Sciatic nerve (tissue), 2 donors: Measurements from ENCODE around the gene NPPA. TPM values are rescaled to one million over a fixed set of nuclear protein-coding genes. Genes with fewer than 3 reads are reported as not detected.
"Not testable (repeated sequence)": the region's sequence is repeated elsewhere in the genome, so short reads cannot be mapped to it uniquely, and the experiment has no call there.

Experiments
- ATAC-seq: fragments of 200-7000 bp; cut with Tn5 transposase; one replicate; pipeline ENCODE4 v1.9.1; 2020; ENCODE audit warnings: mild to moderate bottlenecking, moderate library complexity
- DNase-seq: peaks from one replicate; pipeline ENCODE4 v3.0.0-alpha.2; 2020; ENCODE audit warnings: low spot score
- intact Hi-C: fragments of 100-400 bp; cut with DNase I; formaldehyde crosslinking; loops from one replicate; pipeline ENCODE4 v1.14.2; 2022
- total RNA-seq: library from RNA; stranded (reverse); fragmentation: NEBNext Ultra II Directional; extraction: Animal tissue kit (Norgen Biotek cat#: 25700); gene quantifications from one replicate; pipeline ENCODE4 v1.2.1, GENCODE V29; 2021
- donor health status: DM: no; HTN: no; CAD: no.
- donor health status: DM: no; HTN: no; CAD: no.

NPPA gene
- total RNA-seq, 1 donor from 2014 or later, result 0.45 TPM

- ATAC-seq, result no peak
- no peak for DNase-seq
- intact Hi-C loops, result no loop called here
Measured at GRCh38 chr1:11828511-11828910, 19.1 kb downstream of the NPPA start.

- DNase-seq, result no peak
- no peak for ATAC-seq
- intact Hi-C loops, result no loop called here
Measured at GRCh38 chr1:11826946-11827345, 20.6 kb downstream of the NPPA start.

DNA sequence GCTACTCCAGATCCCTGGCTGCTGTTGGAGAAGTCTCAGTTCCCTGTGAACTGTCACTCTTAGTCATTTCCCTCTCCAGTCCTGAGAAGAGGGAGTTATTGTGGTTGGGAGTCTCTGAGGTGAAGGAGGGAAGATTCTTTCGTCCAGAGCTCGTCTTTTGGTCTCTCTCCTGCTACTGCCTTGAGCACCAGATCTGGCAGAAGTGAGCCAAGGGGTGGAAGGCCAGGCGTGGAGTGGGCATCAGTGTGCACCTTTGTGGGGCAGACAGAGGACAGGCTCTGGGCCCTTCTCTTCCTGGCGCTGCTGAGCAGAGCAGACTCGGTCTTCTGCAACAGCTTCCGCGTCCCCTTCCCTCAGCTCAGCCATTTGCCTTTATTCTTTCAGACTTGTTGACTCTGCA is 22.5 kb downstream of the NPPA start:
- DNase-seq, result no peak

GRCh38 chr1:11823366-11824137 is 24.0 kb downstream of the NPPA start:
- intact Hi-C loops, result no loop called here
- no peak for ATAC-seq
- peak; percentile 46 for DNase-seq

More for the DNA sequence above, 22.5 kb downstream of the NPPA start:
- ATAC-seq, result no peak
- intact Hi-C loops, result no loop called here

DNA sequence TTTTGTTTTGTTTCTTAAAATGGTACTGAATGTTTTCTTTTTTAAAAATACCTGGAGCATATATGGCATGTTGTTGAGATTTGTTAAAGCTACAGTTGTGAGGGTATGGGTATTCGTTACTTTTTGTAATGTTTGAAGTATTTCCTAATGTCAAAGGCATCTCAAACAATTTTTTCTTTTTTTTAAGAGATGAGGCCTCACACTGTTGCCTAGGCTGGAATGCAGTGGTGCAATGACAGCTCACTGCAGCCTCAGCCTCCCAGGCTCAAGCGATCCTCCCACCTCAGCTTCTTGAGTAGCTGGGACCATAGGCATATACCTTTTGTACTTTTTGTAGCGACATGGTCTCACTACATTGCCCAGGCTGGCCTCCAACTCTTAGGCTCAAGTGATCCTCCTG is 25.5 kb downstream of the NPPA start:
- DNase-seq (peak; percentile 10), ATAC-seq (no peak)
- intact Hi-C loops, result no loop called here

- intact Hi-C loops, result no loop called here
- DNase-seq, result peak; percentile 2
- no peak for ATAC-seq
Measured at GRCh38 chr1:11817192-11817591, 30.4 kb downstream of the NPPA start.

- intact Hi-C loops, result no loop called here
- ATAC-seq, result no peak
- no peak for DNase-seq
Measured at GRCh38 chr1:11813021-11813420, 34.6 kb downstream of the NPPA start.

DNA sequence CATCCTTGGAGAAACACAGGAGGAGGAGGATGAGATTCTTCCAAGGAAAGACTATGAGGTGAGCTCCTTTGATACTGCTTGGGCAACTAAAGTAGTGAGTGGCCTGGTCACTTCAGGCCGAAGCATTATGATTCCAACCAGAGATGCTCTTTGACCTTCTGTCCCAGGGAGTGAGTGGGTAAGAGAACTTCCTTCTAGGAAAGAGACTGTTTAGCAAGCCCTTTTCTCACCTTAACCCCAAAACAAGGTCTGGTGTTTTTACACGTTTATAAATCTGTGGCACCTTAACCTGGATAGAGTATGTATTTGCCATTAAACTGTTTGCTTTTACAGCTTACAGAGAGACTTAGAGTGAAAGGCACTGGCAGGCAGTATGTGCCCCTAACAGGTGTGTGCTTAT is 40.5 kb downstream of the NPPA start:
- DNase-seq (peak; percentile 9), ATAC-seq (no peak)
- intact Hi-C loops, result no loop called here

DNA sequence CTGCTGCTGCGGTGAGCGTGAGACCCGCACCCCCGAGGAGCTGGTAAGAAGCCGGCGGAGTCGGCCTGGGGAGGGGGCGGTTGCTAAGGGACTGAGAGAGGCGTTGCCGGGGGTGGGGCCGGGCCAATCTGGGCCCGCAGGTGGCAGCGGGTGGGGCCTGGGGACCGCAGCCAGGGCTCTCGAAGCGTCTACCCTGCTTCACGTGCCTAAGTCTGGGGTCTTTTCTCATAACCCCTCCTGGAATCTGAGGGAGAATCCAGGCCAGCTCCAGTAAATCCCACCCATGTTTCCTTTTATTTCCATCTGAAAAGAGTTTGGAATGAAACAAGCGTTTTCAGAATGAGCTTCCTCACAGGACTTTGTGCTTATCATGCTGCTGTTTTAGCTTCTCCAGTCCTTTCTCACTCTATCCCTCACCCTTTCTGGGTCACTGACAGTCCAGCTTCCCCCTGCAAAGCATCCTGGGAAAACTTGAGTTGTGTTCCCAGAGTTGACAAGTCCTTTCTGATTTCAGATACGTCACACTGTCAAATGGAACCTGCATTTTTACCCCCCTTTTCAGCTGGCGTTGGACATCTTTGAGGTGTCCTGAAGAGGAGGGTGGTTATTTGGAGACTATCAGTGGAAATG is 41.2 kb downstream of the NPPA start:
- DNase-seq (peak; percentile 51), ATAC-seq (peak; percentile 35)
- intact Hi-C loops, result no loop called here

GRCh38 chr1:11805422-11806306 is 41.9 kb downstream of the NPPA start, which contains the start of the genes CLCN6 and MTHFR:
Gene CLCN6 (plus strand): TSS chr1:11806191. CDS start chr1:11806263, 72 bp downstream.
Gene MTHFR (minus strand): TSS chr1:11805964. CDS start chr1:11803116, 2,848 bp downstream.
- intact Hi-C loops, result no loop called here
- DNase-seq, result peak; percentile 99
- peak; percentile 92 for ATAC-seq

DNA sequence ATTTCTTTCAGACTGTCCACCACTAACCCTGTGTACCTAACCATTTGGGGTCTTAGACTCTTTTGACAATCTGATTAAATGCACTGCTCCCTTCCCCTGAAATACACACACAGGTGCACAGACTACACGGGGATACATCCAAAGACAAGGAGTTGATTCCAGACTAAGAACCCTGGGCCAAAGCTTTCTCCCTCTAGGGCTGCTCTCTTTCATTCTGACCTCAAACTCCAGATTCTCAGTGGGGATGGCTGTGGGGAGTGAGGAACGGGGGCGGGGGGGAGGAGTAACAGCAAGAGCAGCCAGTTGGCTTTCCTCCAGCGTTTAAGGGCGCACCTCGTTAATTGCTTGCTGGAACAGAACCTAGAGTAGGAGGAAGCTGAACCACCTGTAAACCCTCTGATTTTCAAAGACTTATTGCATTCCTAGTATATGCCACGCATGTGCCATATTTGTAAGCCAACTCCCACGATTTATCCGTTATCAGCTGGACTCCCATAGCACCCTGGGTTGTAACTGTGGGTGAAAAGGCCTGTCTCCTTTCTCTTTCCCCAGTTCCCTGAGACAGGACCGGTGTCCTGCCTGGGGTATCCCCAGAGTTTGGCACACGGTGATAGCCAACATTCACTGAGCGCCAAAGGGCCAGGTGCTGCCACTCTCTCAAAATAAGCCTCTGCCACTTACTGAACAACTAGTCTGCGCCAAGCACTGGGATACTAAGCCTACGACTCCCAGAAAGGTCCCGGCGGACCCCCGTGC is 42.7 kb downstream of the NPPA start:
- DNase-seq, result no peak
- peak; percentile 1 for ATAC-seq
- intact Hi-C loops, result no loop called here

GRCh38 chr1:11803924-11804665 is 43.5 kb downstream of the NPPA start:
- ATAC-seq, intact Hi-C loops: not testable (repeated sequence)
- peak; percentile 56 for DNase-seq

GRCh38 chr1:11802973-11803885 is 44.4 kb downstream of the NPPA start:
- DNase-seq, result peak; percentile 96

GRCh38 chr1:11802616-11802972 is 45.0 kb downstream of the NPPA start:
- DNase-seq, result peak; percentile 68
- intact Hi-C loops, result no loop called here
- ATAC-seq, result peak; percentile 16

More at GRCh38 chr1:11802973-11803885, 44.4 kb downstream of the NPPA start:
- intact Hi-C loops, result no loop called here
- peak; percentile 77 for ATAC-seq

GRCh38 chr1:11800756-11801433 is 46.7 kb downstream of the NPPA start:
- intact Hi-C loops, result no loop called here
- peak; percentile 62 for DNase-seq
- no peak for ATAC-seq

DNA sequence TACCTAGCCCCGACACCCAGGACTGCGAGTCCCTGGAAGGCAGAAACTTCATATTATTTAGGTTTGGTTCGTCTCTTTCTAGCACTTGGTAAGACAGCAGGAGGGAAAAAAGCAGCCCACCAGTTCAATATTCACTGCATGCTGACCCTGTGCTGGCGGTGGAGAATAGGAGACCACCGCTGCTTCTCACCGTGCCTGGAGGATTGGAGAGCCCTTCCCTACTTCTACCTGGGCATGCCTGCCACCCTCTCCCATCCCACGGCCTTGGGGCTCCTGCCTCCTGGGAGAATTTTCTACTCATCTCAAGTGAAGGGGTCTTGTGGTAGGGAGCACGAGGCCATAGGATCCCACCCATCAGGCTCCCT is 47.2 kb downstream of the NPPA start:
- peak; percentile 44 for DNase-seq
- intact Hi-C loops, result no loop called here
- ATAC-seq, result no peak

- ATAC-seq (no peak), DNase-seq (peak; percentile 31)
- intact Hi-C loops, result no loop called here
Measured at GRCh38 chr1:11799896-11800295, 47.7 kb downstream of the NPPA start.
